HG02642 (cell line): ENCODE measurements around the gene INSYN2B.

Source experiments
- ATAC-seq: cut with Tn5 transposase; IDR thresholded peaks from one replicate; pipeline ENCODE4 v1.9.1; 2021; ENCODE audit warnings: mild to moderate bottlenecking; ENCODE audit not compliant: unreplicated experiment, poor library complexity

The INSYN2B gene

GRCh38 chr5:169938439-169938838 lies 41.9 kb downstream of the INSYN2B start:
- no peak for ATAC-seq

GRCh38 chr5:169935762-169936161 lies 44.5 kb downstream of the INSYN2B start:
- ATAC-seq, result no peak

GRCh38 chr5:169934990-169935389 lies 45.3 kb downstream of the INSYN2B start:
- no peak for ATAC-seq

- ATAC-seq, result no peak
These were observed 46.7 kb downstream of the INSYN2B start for GRCh38 chr5:169933616-169934015.

GRCh38 chr5:169933127-169933526 lies 47.2 kb downstream of the INSYN2B start:
- no peak for ATAC-seq

GRCh38 chr5:169923988-169924387 lies 56.3 kb downstream of the INSYN2B start:
- peak; percentile 68 for ATAC-seq

- ATAC-seq, result no peak
These were observed 57.8 kb downstream of the INSYN2B start for GRCh38 chr5:169922474-169922873.

- ATAC-seq, result no peak
These were observed 58.3 kb downstream of the INSYN2B start for GRCh38 chr5:169921949-169922348.

GRCh38 chr5:169921384-169921783 lies 58.9 kb downstream of the INSYN2B start:
- ATAC-seq, result no peak

- ATAC-seq, result no peak
These were observed 59.8 kb downstream of the INSYN2B start for GRCh38 chr5:169920474-169920873.

- ATAC-seq, result no peak
These were observed 62.1 kb downstream of the INSYN2B start for GRCh38 chr5:169918228-169918627.

- no peak for ATAC-seq
These were observed 62.8 kb downstream of the INSYN2B start for GRCh38 chr5:169917500-169917899.

GRCh38 chr5:169914766-169915165 lies 65.5 kb downstream of the INSYN2B start:
- no peak for ATAC-seq

- no peak for ATAC-seq
These were observed 66.8 kb downstream of the INSYN2B start for GRCh38 chr5:169913479-169913878.

GRCh38 chr5:169911448-169912212 lies 68.7 kb downstream of the INSYN2B start:
- ATAC-seq, result no peak

GRCh38 chr5:169910393-169910792 lies 69.9 kb downstream of the INSYN2B start:
- ATAC-seq, result no peak

- no peak for ATAC-seq
These were observed 70.3 kb downstream of the INSYN2B start for GRCh38 chr5:169909945-169910344.

GRCh38 chr5:169908864-169909263 lies 71.4 kb downstream of the INSYN2B start:
- ATAC-seq, result no peak

GRCh38 chr5:169906745-169907649 lies 73.3 kb downstream of the INSYN2B start:
- no peak for ATAC-seq

GRCh38 chr5:169905017-169905416 lies 75.3 kb downstream of the INSYN2B start:
- no peak for ATAC-seq

GRCh38 chr5:169904508-169904907 lies 75.8 kb downstream of the INSYN2B start:
- ATAC-seq, result no peak
